Suprapubic skin (tissue), 3 donors: Measurements from ENCODE around the gene CFAP46.

Experiments used
- EP300 ChIP-seq: sonication (generic); formaldehyde crosslinking; IDR thresholded peaks from one replicate; pipeline ENCODE4 v1.6.1; 2017; ENCODE audit warnings: antibody characterized with exemption
- POLR2A ChIP-seq, 2 donors: fragments of 450-650 bp; IDR thresholded peaks; one replicate each; pipeline ENCODE4 v1.6.1; 2017; ENCODE audit warnings: antibody characterized with exemption in 2 of 2, mild to moderate bottlenecking in 2 of 2, moderate library complexity in 2 of 2
- TF ChIP-seq, protein P1 (sequence below), 2 donors: fragments of 200-600 bp in 1 of 2; fragments of 450-650 bp in 1 of 2; sonication (generic) in 1 of 2; IDR thresholded peaks; one replicate each; pipeline ENCODE4 v1.5.1; 2016 to 2019; ENCODE audit warnings: antibody characterized with exemption in 2 of 2, mild to moderate bottlenecking in 1 of 2, moderate library complexity in 1 of 2

DNA sequence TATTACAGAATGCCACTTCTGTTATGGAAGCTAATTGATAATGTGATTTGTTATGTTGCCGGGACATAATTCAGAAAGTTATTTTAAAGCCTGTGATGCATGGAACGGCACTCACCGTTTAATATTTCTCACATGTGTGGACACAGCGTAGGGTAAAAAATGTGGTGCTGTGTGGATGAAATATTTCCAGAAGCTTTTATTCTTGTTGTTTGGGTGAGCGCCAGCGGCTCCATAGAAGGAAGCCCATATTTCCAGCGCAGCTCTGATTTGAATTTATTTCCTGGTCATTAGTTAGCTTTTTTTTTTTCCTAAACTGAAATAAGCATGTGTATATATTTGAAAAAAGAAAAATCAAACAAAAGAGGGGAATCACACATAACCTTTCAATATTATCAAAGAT, 136.3 kb downstream of the CFAP46 start:
- TF ChIP-seq, protein P1, sequence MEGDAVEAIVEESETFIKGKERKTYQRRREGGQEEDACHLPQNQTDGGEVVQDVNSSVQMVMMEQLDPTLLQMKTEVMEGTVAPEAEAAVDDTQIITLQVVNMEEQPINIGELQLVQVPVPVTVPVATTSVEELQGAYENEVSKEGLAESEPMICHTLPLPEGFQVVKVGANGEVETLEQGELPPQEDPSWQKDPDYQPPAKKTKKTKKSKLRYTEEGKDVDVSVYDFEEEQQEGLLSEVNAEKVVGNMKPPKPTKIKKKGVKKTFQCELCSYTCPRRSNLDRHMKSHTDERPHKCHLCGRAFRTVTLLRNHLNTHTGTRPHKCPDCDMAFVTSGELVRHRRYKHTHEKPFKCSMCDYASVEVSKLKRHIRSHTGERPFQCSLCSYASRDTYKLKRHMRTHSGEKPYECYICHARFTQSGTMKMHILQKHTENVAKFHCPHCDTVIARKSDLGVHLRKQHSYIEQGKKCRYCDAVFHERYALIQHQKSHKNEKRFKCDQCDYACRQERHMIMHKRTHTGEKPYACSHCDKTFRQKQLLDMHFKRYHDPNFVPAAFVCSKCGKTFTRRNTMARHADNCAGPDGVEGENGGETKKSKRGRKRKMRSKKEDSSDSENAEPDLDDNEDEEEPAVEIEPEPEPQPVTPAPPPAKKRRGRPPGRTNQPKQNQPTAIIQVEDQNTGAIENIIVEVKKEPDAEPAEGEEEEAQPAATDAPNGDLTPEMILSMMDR (IDR thresholded peaks at IDR 0.05): no peak
- TF ChIP-seq POLR2A (IDR thresholded peaks at IDR 0.05): no peak
- TF ChIP-seq EP300: no peak
